Gastrocnemius medialis (tissue), 4 donors: Measurements from ENCODE around the gene HLA-B. TPM values are rescaled to one million over a fixed set of nuclear protein-coding genes. Genes with fewer than 3 reads are reported as not detected.

Source experiments
- ATAC-seq, 2 donors: fragments of 150-250 bp; one replicate each; pipeline ENCODE4 v1.9.1; 2016
- DNase-seq, 2 donors: peaks; one replicate each; pipeline ENCODE4 v3.0.0-alpha.2; 2019
- H3K27ac ChIP-seq, 4 donors: fragments of 200-600 bp; sonication (generic); 1 replicate in 1 of 4; 2 replicates in 3 of 4; pipeline ENCODE4 v1.5.1; 2016 to 2018; ENCODE audit warnings: mild to moderate bottlenecking in 2 of 4, moderate library complexity in 1 of 4
- H3K27me3 ChIP-seq, 3 donors: fragments of 200-600 bp; sonication (generic) in 2 of 3; 1 replicate in 1 of 3; 2 replicates in 2 of 3; pipeline versions ENCODE4 v1.5.1 to v1.6.0; 2016 to 2019; ENCODE audit warnings: mild to moderate bottlenecking in 1 of 3, moderate library complexity in 1 of 3
- H3K36me3 ChIP-seq, 2 donors: fragments of 200-600 bp; sonication (generic) in 1 of 2; one replicate each; pipeline ENCODE4 v1.5.1; 2017 to 2018
- H3K4me1 ChIP-seq, 2 donors: fragments of 200-600 bp; sonication (generic) in 1 of 2; one replicate each; pipeline ENCODE4 v1.5.1; 2016 to 2017; ENCODE audit warnings: mild to moderate bottlenecking in 2 of 2
- H3K4me3 ChIP-seq, 4 donors: fragments of 200-600 bp; sonication (generic) in 3 of 4; 1 replicate in 1 of 4; 2 replicates in 3 of 4; pipeline ENCODE4 v1.5.1; 2016 to 2019; ENCODE audit warnings: mild to moderate bottlenecking in 2 of 4
- H3K9me3 ChIP-seq, 3 donors: fragments of 200-600 bp; sonication (generic) in 2 of 3; 1 replicate in 1 of 3; 2 replicates in 2 of 3; pipeline ENCODE4 v1.5.1; 2016 to 2019
- CTCF ChIP-seq, 5 experiments: fragments of 450-650 bp in 3 of 5; fragments of 200-600 bp in 2 of 5; sonication (generic) in 2 of 5; IDR thresholded peaks in 4 of 5; conservative IDR thresholded peaks in 1 of 5; 1 replicate in 4 of 5; 2 replicates in 1 of 5; pipeline ENCODE4 v1.5.1; 2016 to 2019; ENCODE audit warnings: antibody characterized with exemption in 5 of 5, mild to moderate bottlenecking in 3 of 5, moderate library complexity in 3 of 5
- POLR2A ChIP-seq, 2 donors: fragments of 450-650 bp; IDR thresholded peaks; one replicate each; pipeline ENCODE4 v1.6.1; 2017; ENCODE audit warnings: antibody characterized with exemption in 2 of 2, mild to moderate bottlenecking in 2 of 2, moderate library complexity in 2 of 2
- in situ Hi-C, 4 donors: fragments of 200-750 bp; cut with MboI; loops; one replicate each; pipeline versions ENCODE4 v1.15.0 to v1.8.0; 2017; ENCODE audit warnings: low sequenced_read_pairs in 4 of 4
- intact Hi-C: fragments of 100-400 bp; cut with DNase I; formaldehyde crosslinking; loops from one replicate; pipeline ENCODE4 v1.15.1; 2023; ENCODE audit warnings: low total_unique reads
- total RNA-seq, 4 donors: library from RNA; depleted of rRNA; stranded (reverse); fragments of >200 nt; gene quantifications; one replicate each; pipeline versions ENCODE4 v1.1.0 to v1.2.3, GENCODE V29; 2016

The HLA-B gene
- total RNA-seq, 4 donors from 2014 or later = 182 to 300 (median 192) TPM

DNA sequence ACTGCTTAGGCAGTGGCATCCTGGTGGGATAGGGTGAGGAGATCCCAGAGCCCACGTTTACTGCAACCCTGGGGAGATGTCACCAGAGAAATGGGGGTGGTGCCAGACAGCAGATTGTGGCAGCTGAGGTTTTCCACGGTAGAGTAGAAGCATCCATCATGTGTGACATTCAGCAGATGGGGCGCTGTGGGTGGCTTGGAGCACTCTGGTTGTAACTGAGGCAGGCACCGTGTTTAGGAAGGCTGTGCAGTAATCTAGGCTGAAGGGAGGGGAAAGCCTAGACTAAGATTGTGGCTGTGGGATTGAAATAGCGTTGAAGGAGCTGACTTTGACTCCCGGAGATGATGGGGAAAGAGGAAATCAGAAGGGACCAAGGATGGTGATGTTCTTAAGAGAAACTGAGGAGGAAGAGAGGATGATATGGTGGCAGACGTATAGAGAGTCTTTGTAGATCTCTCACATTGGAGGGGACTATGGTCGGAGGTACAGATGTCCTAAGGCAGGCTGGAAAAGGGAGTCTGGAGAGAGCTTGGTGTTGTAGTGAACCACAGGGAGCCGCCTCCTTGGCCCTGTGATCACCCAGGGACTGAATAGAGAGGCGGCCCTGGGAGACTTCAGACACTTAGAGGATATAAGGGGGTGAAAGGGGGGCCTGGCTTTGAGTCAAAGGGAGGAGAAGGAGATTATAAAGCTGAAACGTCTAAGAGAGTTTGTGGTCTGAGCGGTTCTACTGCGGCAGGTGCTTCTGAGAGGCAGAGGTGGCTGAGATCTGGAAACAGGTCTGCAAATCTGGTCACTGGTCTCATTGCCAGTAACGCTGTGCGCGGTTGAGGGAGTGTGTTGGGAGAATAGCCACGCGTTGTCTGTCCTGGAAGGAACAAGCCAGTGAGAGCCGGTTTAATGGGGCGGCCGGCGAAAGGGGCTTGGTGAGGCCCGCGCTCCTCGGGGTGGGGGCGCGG, 45.6 kb upstream of the HLA-B start:
- TF ChIP-seq POLR2A (IDR thresholded peaks at IDR 0.05) = no peak
- TF ChIP-seq CTCF (IDR thresholded peaks at IDR 0.05 in 4 of 5, conservative IDR thresholded peaks at IDR 0.05 in 1 of 5) = no peak
- Histone ChIP-seq H3K4me3 (peak overlapping the region; percentile 66 to 81 (median 76)), H3K27me3 (no peaks in the 10 kb centered on the region), H3K9me3 (no peaks in the 10 kb centered on the region), H3K4me1 (peaks cover 27% of the 10 kb centered on the region in 2 donors), H3K27ac (peak overlapping the region; percentile 93 to 98 (median 96)), H3K36me3 (no peaks in the 10 kb centered on the region)
- intact Hi-C loops = no loop called here
- ATAC-seq = no peak
- in situ Hi-C loops = loop anchor here in 1 of 4 donors (5.0 kb wide), 1 partner anchor 40 kb away; no protein-coding TSS in a partner anchor
- no peak for DNase-seq

DNA sequence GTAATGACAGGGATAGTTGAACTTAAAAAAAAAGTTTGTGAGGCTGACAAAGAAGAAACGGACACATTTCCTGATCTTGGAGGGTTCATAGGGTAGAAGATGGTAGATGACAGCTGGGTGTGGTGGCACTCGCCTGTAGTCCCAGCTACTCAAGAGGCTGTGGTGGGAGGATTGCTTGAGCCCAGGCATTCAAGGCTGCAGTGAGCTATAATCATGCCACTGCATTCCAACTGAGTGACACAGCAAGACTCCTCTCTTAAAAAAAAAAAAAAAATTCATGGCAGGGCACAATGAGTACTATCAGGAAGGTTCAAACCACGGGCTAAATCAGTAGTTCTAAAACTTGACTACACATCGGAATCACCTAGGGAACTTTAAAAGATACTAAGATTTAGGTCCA, 44.4 kb upstream of the HLA-B start:
- H3K4me3 ChIP-seq = peak overlapping the region; percentile 74 to 94 (median 88)
- in situ Hi-C loops = loop anchor here in 1 of 4 donors (5.0 kb wide), 1 partner anchor 41 kb away; no protein-coding TSS in a partner anchor
- H3K36me3 ChIP-seq = no peaks in the 10 kb centered on the region
- no peaks in the 10 kb centered on the region for H3K27me3 ChIP-seq
- DNase-seq (peak; percentile 22 to 66), ATAC-seq (peak; percentile 21 to 37)
- no peaks in the 10 kb centered on the region for H3K9me3 ChIP-seq
- peak; percentile 21 to 31 for TF ChIP-seq POLR2A (IDR thresholded peaks at IDR 0.05)
- no peak for TF ChIP-seq CTCF (IDR thresholded peaks at IDR 0.05 in 4 of 5, conservative IDR thresholded peaks at IDR 0.05 in 1 of 5)
- H3K4me1 ChIP-seq = peaks cover 23 to 27% of the 10 kb centered on the region in 2 donors
- intact Hi-C loops = no loop called here
- H3K27ac ChIP-seq = peak overlapping the region; percentile 93 to 98 (median 96)

DNA sequence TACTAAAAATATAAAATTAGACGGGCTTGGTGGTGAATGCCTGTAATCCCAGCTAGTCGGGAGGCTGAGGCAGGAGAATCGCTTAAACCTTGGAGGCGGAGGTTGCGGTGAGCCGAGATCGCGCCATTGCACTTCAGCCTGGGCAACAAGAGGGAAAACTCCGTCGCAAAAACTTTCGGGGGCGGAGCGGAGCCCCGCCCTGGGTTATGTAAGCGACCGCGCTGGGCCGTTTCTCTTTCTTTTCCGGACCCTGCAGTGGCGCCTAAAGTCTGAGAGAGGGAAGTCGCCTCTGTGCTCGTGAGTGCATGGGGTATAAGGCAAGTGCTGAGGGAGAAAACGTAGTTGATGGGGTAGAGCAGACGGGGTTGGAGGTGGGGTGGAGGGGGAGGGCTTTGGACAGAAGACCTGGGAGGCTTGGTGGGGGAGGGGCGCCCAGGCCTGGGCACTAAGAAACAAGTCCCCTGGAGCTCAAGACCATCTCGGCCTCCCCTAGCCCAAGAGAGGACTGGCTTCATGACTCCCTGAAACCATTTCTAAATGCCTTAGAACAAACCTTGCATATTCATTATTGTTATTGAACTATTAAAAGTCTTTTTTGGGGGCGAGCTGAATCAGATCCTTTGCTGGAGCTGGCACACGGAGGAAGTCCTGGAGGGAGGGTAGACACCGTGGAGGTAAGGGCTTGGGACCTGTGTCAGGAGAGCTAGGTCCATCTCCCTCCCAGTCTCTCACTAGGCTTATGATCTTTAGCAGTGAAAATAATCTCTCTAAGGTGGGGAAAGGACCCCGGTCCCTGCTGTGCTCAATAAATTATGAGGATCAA, 43.7 kb upstream of the HLA-B start:
- Histone ChIP-seq H3K27ac (peak overlapping the region; percentile 93 to 98 (median 96)), H3K4me1 (peaks cover 23 to 27% of the 10 kb centered on the region in 2 donors), H3K36me3 (no peaks in the 10 kb centered on the region), H3K4me3 (peak overlapping the region; percentile 74 to 94 (median 88)), H3K9me3 (no peaks in the 10 kb centered on the region), H3K27me3 (no peaks in the 10 kb centered on the region)
- in situ Hi-C loops (loop anchor here in 1 of 4 donors (5.0 kb wide), 1 partner anchor 42 kb away; no protein-coding TSS in a partner anchor), intact Hi-C loops (no loop called here)
- TF ChIP-seq CTCF (IDR thresholded peaks at IDR 0.05 in 4 of 5, conservative IDR thresholded peaks at IDR 0.05 in 1 of 5) = no peak
- TF ChIP-seq POLR2A (IDR thresholded peaks at IDR 0.05) = no peak
- peak; percentile 35 to 42 for ATAC-seq
- peak; percentile 38 to 68 for DNase-seq

GRCh38 chr6:31399589-31400466, 42.8 kb upstream of the HLA-B start:
- Histone ChIP-seq H3K27me3 (no peaks in the 10 kb centered on the region), H3K4me3 (peak overlapping the region; percentile 74 to 94 (median 88)), H3K27ac (peak overlapping the region; percentile 93 to 98 (median 96)), H3K9me3 (no peaks in the 10 kb centered on the region), H3K36me3 (no peaks in the 10 kb centered on the region), H3K4me1 (peaks cover 23 to 27% of the 10 kb centered on the region in 2 donors)
- peak; percentile 80 to 84 for DNase-seq
- in situ Hi-C loops = loop anchor here (5.0 kb wide), 1 partner anchor 42 kb away; no protein-coding TSS in a partner anchor
- ATAC-seq = peak; percentile 78
- peak; percentile 45 to 60 for TF ChIP-seq POLR2A (IDR thresholded peaks at IDR 0.05)
- peak; percentile 81 to 95 (median 86) for TF ChIP-seq CTCF (IDR thresholded peaks at IDR 0.05 in 4 of 5, conservative IDR thresholded peaks at IDR 0.05 in 1 of 5)
- intact Hi-C loops = no loop called here
